HCT116 (cell line): ENCODE data around the gene ZNF516. TPM values are rescaled to one million over a fixed set of nuclear protein-coding genes. Genes with fewer than 3 reads are reported as not detected.
A peak's percentile ranks its signal among the peaks of the same experiment; 100 is the strongest.

Experiments
- ATAC-seq: fragments of 200-7000 bp; cut with Tn5 transposase; 2 replicates; pipeline ENCODE4 v1.9.1; 2020; ENCODE audit warnings: mild to moderate bottlenecking, moderate library complexity
- BruUV-seq: library from RNA; stranded (reverse); fragments of 400-500 nt; replicated peaks from 2 replicates; lab custom pipeline; 2021; lab: Mats Ljungman, UMichigan
- CTCF ChIA-PET: fragments of 300-600 bp; sonication (Branson Sonifier 250); formaldehyde crosslinking; loops from one replicate; lab custom pipeline; 2021; ENCODE audit warnings: antibody characterized with exemption; lab: Charles Lee
- POLR2A ChIA-PET: fragments of 300-600, 350-600 bp; sonication (Branson Sonifier 250); formaldehyde crosslinking; loops from one replicate; lab custom pipeline; 2021; ENCODE audit warnings: antibody characterized with exemption; lab: Charles Lee
- RAD21 ChIA-PET, 2 experiments: fragments of 300-600 bp; sonication (Branson Sonifier 250); formaldehyde crosslinking; loops; one replicate each; lab custom pipeline; 2023; ENCODE audit warnings: low total read pairs in 2 of 2; ENCODE audit not compliant: uncharacterized antibody in 2 of 2, unreplicated experiment in 2 of 2, low non-redundant PET in 1 of 2; lab: Charles Lee
- DNase-seq: peaks from one replicate; pipeline ENCODE4 v3.0.0-alpha.2; 2010; ENCODE audit warnings: low read depth, low spot score
- H2AFZ ChIP-seq: fragments of 200-600 bp; shearing (Covaris generic), sonication (generic); 2 replicates; pipeline ENCODE4 v1.6.1; 2017; ENCODE audit warnings: low read depth, mixed run types, mixed read lengths, antibody characterized with exemption, low read length; ENCODE audit not compliant: poor library complexity, severe bottlenecking
- H3K27ac ChIP-seq: 2 replicates; pipeline ENCODE4 v1.5.1; 2012; ENCODE audit warnings: low read depth, low read length
- H3K27me3 ChIP-seq: fragments of 200-600 bp; sonication (generic); 2 replicates; pipeline ENCODE4 v1.6.1; 2016; ENCODE audit warnings: mixed run types, low read length, mixed read lengths; ENCODE audit not compliant: insufficient read depth
- H3K36me3 ChIP-seq, 2 experiments: fragments of 200-500 bp in 1 of 2; fragments of 200-600 bp in 1 of 2; sonication (Bioruptor generic) in 1 of 2; sonication (generic) in 1 of 2; 2 replicates each; pipeline versions ENCODE4 v1.5.1 to v1.6.1; 2014 to 2016; ENCODE audit warnings: low read length in 2 of 2, inconsistent platforms in 1 of 2, mixed read lengths in 1 of 2, mixed run types in 1 of 2; ENCODE audit not compliant: insufficient read depth in 2 of 2, control insufficient read depth in 1 of 2
- H3K4me1 ChIP-seq, 2 experiments: fragments of 200-600 bp in 1 of 2; sonication (generic) in 1 of 2; 2 replicates each; pipeline versions ENCODE4 v1.5.1 to v1.6.1; 2012 to 2017; ENCODE audit warnings: low read length in 2 of 2, inconsistent platforms in 1 of 2, mild to moderate bottlenecking in 1 of 2, mixed read lengths in 1 of 2, mixed run types in 1 of 2, moderate library complexity in 1 of 2; ENCODE audit not compliant: insufficient read depth in 2 of 2, control insufficient read depth in 1 of 2
- H3K4me2 ChIP-seq: fragments of 200-600 bp; sonication (generic); 2 replicates; pipeline ENCODE4 v1.6.1; 2017; ENCODE audit warnings: mixed run types, low read length, mixed read lengths
- H3K4me3 ChIP-seq, 2 experiments: fragments of 200-600 bp in 1 of 2; sonication (generic) in 1 of 2; replicated peaks in 1 of 2; 2 replicates each; pipeline ENCODE4 v1.5.1; 2011 to 2016; ENCODE audit warnings: low read length in 2 of 2, control low read depth in 1 of 2, low read depth in 1 of 2, mild to moderate bottlenecking in 1 of 2, mixed read lengths in 1 of 2, mixed run types in 1 of 2
- H3K79me2 ChIP-seq: fragments of 200-600 bp; sonication (generic); 2 replicates; pipeline ENCODE4 v1.6.1; 2017; ENCODE audit warnings: mild to moderate bottlenecking, mixed run types, low read length, moderate library complexity, mixed read lengths; ENCODE audit not compliant: insufficient read depth
- H3K9ac ChIP-seq: fragments of 200-600 bp; sonication (generic); 2 replicates; pipeline ENCODE4 v1.6.1; 2016; ENCODE audit warnings: low read length, mixed read lengths
- H3K9me2 ChIP-seq: fragments of 200-600 bp; sonication (generic), shearing (Covaris generic); 2 replicates; pipeline ENCODE4 v1.6.1; 2017; ENCODE audit warnings: mixed run types, mild to moderate bottlenecking, moderate library complexity; ENCODE audit not compliant: insufficient read depth
- H3K9me3 ChIP-seq, 2 experiments: fragments of 200-500 bp in 1 of 2; fragments of 200-600 bp in 1 of 2; sonication (Bioruptor generic) in 1 of 2; sonication (generic) in 1 of 2; 2 replicates each; pipeline ENCODE4 v1.6.1; 2014 to 2017; ENCODE audit warnings: low read length in 2 of 2, mixed read lengths in 2 of 2, inconsistent platforms in 1 of 2, low read depth in 1 of 2, mild to moderate bottlenecking in 1 of 2, mixed run types in 1 of 2, moderate library complexity in 1 of 2; ENCODE audit not compliant: control insufficient read depth in 1 of 2, insufficient read depth in 1 of 2
- H4K20me1 ChIP-seq: fragments of 200-600 bp; sonication (generic), shearing (Covaris generic); 2 replicates; pipeline ENCODE4 v1.6.1; 2017; ENCODE audit warnings: mixed run types, mild to moderate bottlenecking, moderate library complexity; ENCODE audit not compliant: insufficient read depth
- RAD21 ChIP-seq: IDR thresholded peaks from 2 replicates; pipeline ENCODE4 v1.6.1; 2012; ENCODE audit warnings: low read depth, mild to moderate bottlenecking
- SP1 ChIP-seq: IDR thresholded peaks from 2 replicates; pipeline ENCODE4 v1.6.1; 2012; ENCODE audit warnings: low read depth
- ZNF274 ChIP-seq: fragments of 200-500 bp; sonication (Bioruptor generic); IDR thresholded peaks from 2 replicates; pipeline ENCODE4 v1.6.1; 2014; ENCODE audit warnings: mild to moderate bottlenecking, low read depth, low read length, inconsistent platforms
- intact Hi-C: fragments of 100-400 bp; cut with micrococcal nuclease; formaldehyde crosslinking; loops from 2 replicates; pipeline ENCODE4 v1.10.0; 2022
- total RNA-seq: library from RNA; stranded (reverse); gene quantifications from one replicate; pipeline ENCODE4 v1.2.1, GENCODE V29; 2021; ENCODE audit not compliant: unreplicated experiment
- TF ChIP-seq, protein P1 (sequence below), 3 experiments: fragments of 200-600 bp in 1 of 3; sonication (generic) in 1 of 3; IDR thresholded peaks in 2 of 3; conservative IDR thresholded peaks in 1 of 3; 2 replicates each; pipeline ENCODE4 v1.5.1; 2012 to 2017; ENCODE audit warnings: low read depth in 2 of 3, low read length in 2 of 3, antibody characterized with exemption in 1 of 3, borderline replicate concordance in 1 of 3, control low read depth in 1 of 3, mild to moderate bottlenecking in 1 of 3, mixed read lengths in 1 of 3, mixed run types in 1 of 3, moderate library complexity in 1 of 3; ENCODE audit not compliant: insufficient read depth in 1 of 3

The ZNF516 gene
- total RNA-seq, 1 experiment from 2014 or later = 32.0 TPM

DNA sequence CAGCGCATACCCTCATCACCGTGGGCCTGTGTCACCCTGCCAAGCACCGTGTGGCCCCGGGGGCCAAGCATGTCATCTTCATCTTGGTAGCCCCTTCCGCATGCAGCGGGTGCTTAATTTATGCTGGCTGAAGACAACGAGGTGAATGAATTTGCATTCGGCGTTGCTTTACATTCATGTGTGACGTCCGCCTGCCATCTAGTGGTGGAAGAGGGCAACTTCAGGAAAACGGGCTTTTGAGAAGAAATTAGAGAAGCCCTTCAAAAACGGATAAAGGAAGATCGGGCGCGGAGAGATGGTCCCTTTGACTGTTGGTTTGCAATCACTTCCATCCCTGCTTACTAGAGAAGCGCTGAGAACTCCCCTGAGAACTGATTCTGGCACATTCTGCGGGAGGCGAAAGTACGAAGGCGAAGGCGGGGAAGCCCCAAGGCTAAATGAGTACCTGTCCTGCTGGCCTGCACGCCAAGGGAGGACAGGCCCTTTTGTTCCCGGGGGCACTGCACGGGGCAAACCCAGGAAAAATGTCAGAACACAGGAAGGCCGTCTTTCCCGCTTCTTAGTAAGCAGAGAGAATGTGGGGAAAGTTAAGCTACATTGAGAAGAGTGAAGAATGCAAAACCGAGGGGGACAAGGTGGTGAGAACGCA is 145.9 kb downstream of the ZNF516 start:
- Histone ChIP-seq H3K4me1 (no peaks in the 10 kb centered on the region), H3K9me3 (peaks cover 0 to 5% of the 10 kb centered on the region in 2 experiments; a peak in 1 of 4 replicates), H3K27me3 (no peaks in the 10 kb centered on the region), H3K9ac (no peak overlapping the region), H3K4me2 (no peak overlapping the region), H3K36me3 (no peaks in the 10 kb centered on the region), H2AFZ (no peak overlapping the region), H3K27ac (no peak overlapping the region), H3K9me2 (no peaks in the 10 kb centered on the region; the same call in 1 of the 2 replicates), H3K79me2 (no peaks in the 10 kb centered on the region), H4K20me1 (no peaks in the 10 kb centered on the region), H3K4me3 (no peak overlapping the region)
- POLR2A ChIA-PET = no interaction called here
- RAD21 ChIA-PET = no interaction called here
- DNase-seq (peak; percentile 46), ATAC-seq (peak; percentile 75)
- TF ChIP-seq, protein P1, sequence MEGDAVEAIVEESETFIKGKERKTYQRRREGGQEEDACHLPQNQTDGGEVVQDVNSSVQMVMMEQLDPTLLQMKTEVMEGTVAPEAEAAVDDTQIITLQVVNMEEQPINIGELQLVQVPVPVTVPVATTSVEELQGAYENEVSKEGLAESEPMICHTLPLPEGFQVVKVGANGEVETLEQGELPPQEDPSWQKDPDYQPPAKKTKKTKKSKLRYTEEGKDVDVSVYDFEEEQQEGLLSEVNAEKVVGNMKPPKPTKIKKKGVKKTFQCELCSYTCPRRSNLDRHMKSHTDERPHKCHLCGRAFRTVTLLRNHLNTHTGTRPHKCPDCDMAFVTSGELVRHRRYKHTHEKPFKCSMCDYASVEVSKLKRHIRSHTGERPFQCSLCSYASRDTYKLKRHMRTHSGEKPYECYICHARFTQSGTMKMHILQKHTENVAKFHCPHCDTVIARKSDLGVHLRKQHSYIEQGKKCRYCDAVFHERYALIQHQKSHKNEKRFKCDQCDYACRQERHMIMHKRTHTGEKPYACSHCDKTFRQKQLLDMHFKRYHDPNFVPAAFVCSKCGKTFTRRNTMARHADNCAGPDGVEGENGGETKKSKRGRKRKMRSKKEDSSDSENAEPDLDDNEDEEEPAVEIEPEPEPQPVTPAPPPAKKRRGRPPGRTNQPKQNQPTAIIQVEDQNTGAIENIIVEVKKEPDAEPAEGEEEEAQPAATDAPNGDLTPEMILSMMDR (IDR thresholded peaks at IDR 0.05 in 2 of 3, conservative IDR thresholded peaks at IDR 0.05 in 1 of 3; ENCODE audit: borderline replicate concordance in 1 of 3, insufficient read depth in 1 of 3, low read depth in 2 of 3, low read length in 2 of 3) = peak; percentile 59 to 91 (median 87); a peak in 5 of 6 replicates
- TF ChIP-seq RAD21 = peak; percentile 84
- TF ChIP-seq ZNF274 = no peak
- TF ChIP-seq SP1 = no peak
- CTCF ChIA-PET = no interaction called here
- BruUV-seq = no TSS peak
- intact Hi-C loops = loop anchor here (1.0 to 10.0 kb wide), 3 partner anchors 454 to 1997 kb away; no protein-coding TSS in a partner anchor
